GM11168 (cell line): ENCODE data around the gene RANGRF.

ENCODE experiments used
- in situ Hi-C: fragments of 300-500 bp; cut with MboI; formaldehyde crosslinking; loops from one replicate; pipeline ENCODE4 v1.12.0; 2022; ENCODE audit warnings: low sequenced_read_pairs; ENCODE audit not compliant: unreplicated experiment

RANGRF gene

GRCh38 chr17:8273884-8274444 lies 14.5 kb upstream of the RANGRF start:
- in situ Hi-C loops = no loop called here

- in situ Hi-C loops = no loop called here
These were observed 13.7 kb upstream of the RANGRF start for GRCh38 chr17:8274816-8275215.

GRCh38 chr17:8275421-8276290 lies 12.8 kb upstream of the RANGRF start:
- in situ Hi-C loops = no loop called here

GRCh38 chr17:8277317-8277716 lies 11.2 kb upstream of the RANGRF start:
- in situ Hi-C loops = no loop called here

GRCh38 chr17:8282345-8282744 lies 6.1 kb upstream of the RANGRF start:
- in situ Hi-C loops = no loop called here

- in situ Hi-C loops = no loop called here
These were observed 5.1 kb upstream of the RANGRF start for GRCh38 chr17:8283356-8283755.

- in situ Hi-C loops = no loop called here
These were observed 4.3 kb upstream of the RANGRF start for GRCh38 chr17:8284126-8284525.

GRCh38 chr17:8285270-8286181 lies 2.9 kb upstream of the RANGRF start:
- in situ Hi-C loops = no loop called here

- in situ Hi-C loops = no loop called here
These were observed 677 bp upstream of the RANGRF start for GRCh38 chr17:8287651-8288335.

GRCh38 chr17:8289103-8289397 lies 580 bp downstream of the RANGRF start:
- in situ Hi-C loops = no loop called here

- in situ Hi-C loops = no loop called here
These were observed 1.6 kb downstream of the RANGRF start for GRCh38 chr17:8290043-8290442.

- in situ Hi-C loops = no loop called here
These were observed 4.3 kb downstream of the RANGRF start for GRCh38 chr17:8292639-8293395.

- in situ Hi-C loops = no loop called here
These were observed 5.9 kb downstream of the RANGRF start for GRCh38 chr17:8294361-8294760.

- in situ Hi-C loops = no loop called here
These were observed 6.4 kb downstream of the RANGRF start for GRCh38 chr17:8294814-8295316.

- in situ Hi-C loops = loop anchor here (5.0 kb wide), 1 partner anchor 78 kb away; no protein-coding TSS in a partner anchor
These were observed 11.8 kb downstream of the RANGRF start for GRCh38 chr17:8300226-8300625.

GRCh38 chr17:8300627-8301242 lies 12.3 kb downstream of the RANGRF start:
- in situ Hi-C loops = loop anchor here (5.0 kb wide), 1 partner anchor 78 kb away; no protein-coding TSS in a partner anchor

GRCh38 chr17:8310601-8311123 lies 22.2 kb downstream of the RANGRF start:
- in situ Hi-C loops = no loop called here

- in situ Hi-C loops = no loop called here
These were observed 22.8 kb downstream of the RANGRF start for GRCh38 chr17:8311131-8311790.
